Measurements from ENCODE around the gene NDUFS7. TPM values are rescaled to one million over a fixed set of nuclear protein-coding genes. Genes with fewer than 3 reads are reported as not detected.

The NDUFS7 gene
- total RNA-seq, 1 donor, result 46.0 TPM

- Histone ChIP-seq H3K9me3 (ENCODE audit: low read depth, low read length) (no peaks in the 10 kb centered on the region), H3K36me3 (ENCODE audit: insufficient read depth, low read length) (peaks cover 80% of the 10 kb centered on the region), H3K4me3 (ENCODE audit: insufficient read depth, low read length) (no peak overlapping the region), H4K20me1 (ENCODE audit: insufficient read depth, low read length) (peaks cover 47% of the 10 kb centered on the region), H3K79me2 (ENCODE audit: insufficient read depth, low read length) (peaks cover 96% of the 10 kb centered on the region), H3K27ac (ENCODE audit: low read depth, low read length) (no peak overlapping the region), H3K4me1 (ENCODE audit: insufficient read depth, low read length) (no peaks in the 10 kb centered on the region), H3K27me3 (ENCODE audit: insufficient read depth, low read length) (no peaks in the 10 kb centered on the region), H3K4me2 (ENCODE audit: insufficient read depth, low read length) (no peak overlapping the region), H2AFZ (ENCODE audit: low read length) (no peak overlapping the region)
- DNase-seq (ENCODE audit: insufficient read length, low spot score, missing footprints), result no peak
- TF ChIP-seq CTCF (IDR thresholded peaks at IDR 0.05; ENCODE audit: extremely low read depth, low read depth, low read length), result no peak
Measured at GRCh38 chr19:1422943-1423342, 39.2 kb downstream of the NDUFS7 start.

- DNase-seq (ENCODE audit: insufficient read length, low spot score, missing footprints), result no peak
- Histone ChIP-seq H2AFZ (ENCODE audit: low read length) (no peak overlapping the region), H3K4me2 (ENCODE audit: insufficient read depth, low read length) (no peak overlapping the region), H3K4me1 (ENCODE audit: insufficient read depth, low read length) (no peaks in the 10 kb centered on the region), H3K36me3 (ENCODE audit: insufficient read depth, low read length) (peaks cover 81% of the 10 kb centered on the region), H3K27me3 (ENCODE audit: insufficient read depth, low read length) (no peaks in the 10 kb centered on the region), H3K4me3 (ENCODE audit: insufficient read depth, low read length) (no peak overlapping the region), H4K20me1 (ENCODE audit: insufficient read depth, low read length) (peaks cover 41% of the 10 kb centered on the region), H3K79me2 (ENCODE audit: insufficient read depth, low read length) (peaks cover 90% of the 10 kb centered on the region), H3K27ac (ENCODE audit: low read depth, low read length) (no peak overlapping the region), H3K9me3 (ENCODE audit: low read depth, low read length) (no peaks in the 10 kb centered on the region)
- no peak for TF ChIP-seq CTCF (IDR thresholded peaks at IDR 0.05; ENCODE audit: extremely low read depth, low read depth, low read length)
Measured at GRCh38 chr19:1423436-1424191, 39.9 kb downstream of the NDUFS7 start.

- Histone ChIP-seq H3K27me3 (ENCODE audit: insufficient read depth, low read length) (no peaks in the 10 kb centered on the region), H3K4me2 (ENCODE audit: insufficient read depth, low read length) (no peak overlapping the region), H3K9me3 (ENCODE audit: low read depth, low read length) (no peaks in the 10 kb centered on the region), H3K27ac (ENCODE audit: low read depth, low read length) (no peak overlapping the region), H4K20me1 (ENCODE audit: insufficient read depth, low read length) (peaks cover 38% of the 10 kb centered on the region), H3K4me1 (ENCODE audit: insufficient read depth, low read length) (no peaks in the 10 kb centered on the region), H3K36me3 (ENCODE audit: insufficient read depth, low read length) (peaks cover 81% of the 10 kb centered on the region), H3K79me2 (ENCODE audit: insufficient read depth, low read length) (peaks cover 85% of the 10 kb centered on the region), H3K4me3 (ENCODE audit: insufficient read depth, low read length) (no peak overlapping the region), H2AFZ (ENCODE audit: low read length) (no peak overlapping the region)
- TF ChIP-seq CTCF (IDR thresholded peaks at IDR 0.05; ENCODE audit: extremely low read depth, low read depth, low read length), result no peak
- no peak for DNase-seq (ENCODE audit: insufficient read length, low spot score, missing footprints)
Measured at GRCh38 chr19:1424192-1424955, 40.7 kb downstream of the NDUFS7 start.

All from osteoblast (primary cell).